GM21367 (cell line): ENCODE measurements around the gene AKAP13.

Experiments used
- ATAC-seq: cut with Tn5 transposase; IDR thresholded peaks from one replicate; pipeline ENCODE4 v1.9.1; 2021; ENCODE audit not compliant: unreplicated experiment

AKAP13 gene

GRCh38 chr15:85406916-85407315 lies 26.5 kb downstream of the AKAP13 start:
- no peak for ATAC-seq

- peak; percentile 18 for ATAC-seq
Observed at GRCh38 chr15:85407421-85408269, 27.2 kb downstream of the AKAP13 start.

DNA sequence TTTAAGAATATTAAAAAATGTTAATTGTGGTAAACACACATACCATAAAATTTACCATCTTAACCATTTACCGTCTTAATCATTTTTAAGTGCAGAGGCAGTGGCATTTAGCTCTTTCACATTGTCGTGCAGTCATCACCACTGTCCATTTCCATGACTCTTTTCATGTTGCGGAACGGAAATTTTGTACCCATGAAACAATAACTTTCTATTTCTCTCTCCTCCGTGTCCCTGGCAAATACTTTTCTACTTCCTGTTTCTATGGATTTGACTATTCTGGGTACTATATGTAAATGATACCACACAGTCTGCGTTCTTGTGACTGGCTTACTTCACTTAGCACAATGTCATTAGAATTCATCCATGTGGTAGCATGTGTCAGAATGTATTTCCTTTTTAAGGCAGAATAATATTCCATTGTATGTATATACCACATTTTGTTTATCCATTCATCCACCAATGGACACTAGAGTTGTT lies 27.9 kb downstream of the AKAP13 start:
- ATAC-seq, result peak; percentile 43

GRCh38 chr15:85412066-85412465 lies 31.7 kb downstream of the AKAP13 start:
- no peak for ATAC-seq

DNA sequence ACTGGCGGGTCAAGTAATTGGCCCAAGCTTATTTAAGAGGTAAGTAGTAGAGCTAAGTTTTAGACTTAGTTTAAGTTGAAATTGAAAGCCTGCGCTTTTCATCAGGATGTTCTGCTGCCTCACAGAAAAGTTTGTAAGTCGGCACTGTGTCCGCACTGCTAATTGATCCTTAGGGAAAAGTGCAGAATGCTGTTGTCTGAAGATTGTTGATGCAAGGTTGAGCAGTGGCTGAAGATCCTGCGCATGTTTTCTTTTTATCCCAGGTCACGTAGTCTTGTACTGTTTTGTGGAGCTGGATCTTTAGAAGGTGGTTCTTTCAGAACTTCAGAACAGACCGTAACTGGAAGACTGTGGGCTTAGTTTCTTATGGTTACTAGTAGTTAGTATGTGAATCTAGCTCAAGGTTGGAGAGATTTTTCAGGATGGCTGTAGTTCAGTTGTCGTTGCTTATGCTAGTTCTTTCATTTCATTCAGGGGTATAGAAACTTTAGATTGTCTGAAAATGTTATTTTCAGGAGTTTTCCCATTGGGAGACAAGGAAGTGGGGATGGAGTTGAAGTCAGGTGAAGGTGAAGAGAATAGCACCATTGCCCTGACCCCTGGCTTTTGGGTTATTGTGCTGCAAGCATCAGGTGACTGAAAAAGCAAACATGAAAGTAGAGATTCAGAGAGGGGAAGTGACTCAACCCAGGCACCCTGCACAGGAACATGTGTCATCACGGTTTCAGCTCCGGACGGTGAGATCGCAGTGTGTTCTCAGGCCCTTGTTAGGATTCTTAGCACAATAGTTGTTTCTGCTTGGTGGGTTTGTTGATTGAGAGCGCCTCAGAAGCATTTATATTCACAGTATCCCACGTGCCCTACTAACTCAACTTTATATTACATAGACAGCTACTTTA lies 32.8 kb downstream of the AKAP13 start:
- peak; percentile 94 for ATAC-seq

DNA sequence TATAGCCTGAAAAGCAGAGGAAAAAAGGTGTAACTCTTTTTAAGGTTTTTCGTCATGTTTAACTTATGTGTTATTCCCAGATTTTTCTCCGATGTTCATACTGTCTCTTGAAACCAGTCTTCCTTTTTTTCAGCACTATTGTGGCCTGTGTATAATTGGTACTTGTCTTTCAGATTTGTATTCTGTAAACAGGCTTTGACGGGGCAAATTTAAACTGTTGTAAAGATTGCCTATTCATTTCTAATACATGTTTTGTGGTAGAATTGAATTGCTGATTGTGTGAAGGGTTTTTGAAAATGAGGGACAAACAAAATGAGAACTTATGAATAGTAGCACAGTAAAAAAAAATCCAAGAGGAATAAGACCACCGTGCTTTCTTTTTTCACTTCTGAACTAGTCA lies 33.6 kb downstream of the AKAP13 start:
- ATAC-seq, result no peak

GRCh38 chr15:85414495-85414894 lies 34.1 kb downstream of the AKAP13 start:
- ATAC-seq, result no peak

DNA sequence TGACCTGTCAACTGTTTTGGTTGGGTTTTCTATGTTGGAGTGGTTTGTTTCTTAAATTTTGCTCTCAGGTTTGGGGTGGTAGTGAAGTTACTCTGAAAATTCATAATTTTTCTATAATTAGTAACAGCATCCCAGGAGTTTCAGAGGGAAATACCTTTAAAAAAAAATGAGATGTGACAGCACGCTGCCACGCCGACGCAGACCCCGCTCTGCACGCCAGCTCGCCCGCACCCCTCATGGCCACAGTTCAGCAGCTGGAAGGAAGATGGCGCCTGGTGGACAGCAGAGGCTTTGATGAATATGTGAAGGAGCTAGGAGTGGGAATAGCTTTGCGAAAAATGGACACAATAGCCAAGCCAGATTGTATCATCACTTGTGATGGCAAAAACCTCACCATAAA lies 34.6 kb downstream of the AKAP13 start:
- ATAC-seq, result no peak

GRCh38 chr15:85415783-85416182 lies 35.4 kb downstream of the AKAP13 start:
- no peak for ATAC-seq

- no peak for ATAC-seq
Observed at GRCh38 chr15:85417276-85417675, 36.9 kb downstream of the AKAP13 start.

DNA sequence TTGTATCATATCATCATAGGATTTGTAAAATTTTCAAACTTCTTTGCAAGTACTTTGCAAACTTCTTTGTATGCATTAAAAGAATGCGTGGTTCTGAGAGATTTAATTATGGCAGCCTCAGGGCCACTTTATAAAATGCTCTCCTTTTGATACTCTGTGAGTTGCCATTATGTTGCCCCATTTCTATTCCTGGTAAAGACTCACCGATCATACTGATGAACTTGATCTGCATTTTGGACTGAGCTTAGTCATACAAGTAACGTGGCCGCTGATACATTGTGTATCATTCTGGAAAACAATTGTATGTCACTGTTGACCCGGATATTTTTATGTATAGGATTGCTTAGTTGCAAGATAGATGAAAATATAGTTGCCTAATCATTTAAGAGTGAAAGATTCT lies 38.8 kb downstream of the AKAP13 start:
- ATAC-seq, result no peak

DNA sequence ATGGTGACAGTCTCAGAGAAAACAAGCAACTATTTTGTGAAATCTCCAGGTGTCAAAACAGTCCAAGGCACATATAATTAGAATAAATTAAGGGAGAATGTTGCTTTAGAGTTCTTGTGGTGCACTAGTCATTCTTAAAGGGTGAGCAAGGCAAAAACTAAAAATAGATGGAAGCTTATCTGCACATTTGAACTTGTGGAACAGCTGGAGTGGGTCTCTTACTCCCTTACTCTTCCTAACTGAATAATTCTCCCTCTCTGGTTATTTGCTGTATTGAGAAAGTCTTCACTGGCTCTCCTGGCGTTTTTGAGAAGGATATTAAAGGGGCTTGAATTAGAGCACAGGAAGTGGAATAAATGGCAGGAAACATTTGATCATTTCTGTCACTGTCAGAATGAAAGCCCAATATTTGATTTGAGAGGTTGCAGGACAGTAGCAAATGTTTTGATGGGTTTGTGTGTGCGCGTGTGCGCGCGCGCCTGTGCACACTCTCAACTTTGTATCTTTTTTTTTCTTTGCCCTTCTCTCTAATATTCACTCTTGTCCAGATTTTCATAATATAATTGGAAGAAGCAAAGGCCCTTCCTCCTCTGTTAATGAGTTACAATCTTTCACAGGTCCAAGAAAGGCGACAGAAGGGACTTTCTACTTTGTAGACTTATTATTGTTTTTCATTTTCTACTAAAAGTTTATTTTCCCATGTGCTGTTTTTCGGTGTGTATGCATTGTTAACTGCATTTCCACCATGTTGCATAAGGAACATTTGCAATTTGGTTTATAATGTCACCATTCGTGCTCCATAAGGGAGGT lies 40.9 kb downstream of the AKAP13 start:
- ATAC-seq, result no peak

DNA sequence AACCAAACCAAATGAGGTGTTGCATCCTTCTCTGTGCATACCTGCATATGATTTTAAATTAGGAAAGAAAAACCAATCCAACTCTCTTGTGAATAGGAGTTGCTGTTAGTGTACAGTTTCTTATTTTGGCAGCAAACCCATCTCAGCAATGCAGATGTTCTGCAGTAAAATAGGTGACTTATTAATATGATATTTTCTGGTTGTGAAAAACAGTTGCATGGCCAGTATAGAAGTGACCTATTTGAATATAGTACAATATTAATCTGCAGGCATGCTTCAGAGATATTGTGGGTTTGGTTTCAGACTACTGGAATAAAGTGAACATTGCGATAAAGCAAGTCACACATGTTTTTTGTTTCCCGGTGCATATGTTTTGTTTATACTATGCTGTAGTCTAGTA lies 42.2 kb downstream of the AKAP13 start:
- ATAC-seq, result no peak

DNA sequence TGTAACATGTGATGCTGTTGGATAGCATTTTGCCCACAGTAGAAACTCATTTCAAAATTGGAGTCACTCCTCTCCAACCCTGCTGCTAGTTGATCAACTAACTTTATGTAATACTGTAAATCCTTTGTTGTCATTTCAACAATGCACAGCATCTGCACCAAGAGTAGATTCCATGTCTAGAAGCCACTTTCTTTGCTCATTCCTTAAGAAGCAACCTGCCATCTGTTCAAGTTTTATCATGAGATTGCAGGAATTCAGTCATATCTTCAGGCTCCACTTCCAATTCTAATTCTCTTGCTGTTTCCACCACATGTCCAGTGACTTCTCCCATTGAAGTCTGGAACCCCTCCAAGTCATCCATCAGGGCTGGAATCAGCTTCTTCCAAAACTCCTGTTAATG lies 42.9 kb downstream of the AKAP13 start:
- no peak for ATAC-seq

DNA sequence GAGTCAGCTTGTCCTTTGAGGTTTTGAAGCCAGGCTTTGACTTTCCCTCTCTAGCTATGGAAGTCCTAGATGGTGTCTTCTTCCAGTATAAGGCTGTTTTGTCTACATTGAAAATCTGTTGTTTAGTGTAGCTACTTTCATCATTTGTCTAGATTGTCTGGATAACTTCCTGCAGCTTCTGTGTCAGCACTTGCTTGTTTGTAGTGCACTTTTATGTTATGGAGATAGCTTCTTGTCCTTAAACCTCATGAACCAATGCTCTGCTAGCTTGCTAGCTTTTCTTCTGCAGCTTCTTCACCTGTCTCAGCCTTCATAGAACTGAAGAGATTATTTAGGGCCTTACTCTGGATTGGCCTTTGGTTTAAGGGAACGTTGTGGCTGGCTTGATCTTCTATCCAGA lies 43.8 kb downstream of the AKAP13 start:
- ATAC-seq, result no peak

DNA sequence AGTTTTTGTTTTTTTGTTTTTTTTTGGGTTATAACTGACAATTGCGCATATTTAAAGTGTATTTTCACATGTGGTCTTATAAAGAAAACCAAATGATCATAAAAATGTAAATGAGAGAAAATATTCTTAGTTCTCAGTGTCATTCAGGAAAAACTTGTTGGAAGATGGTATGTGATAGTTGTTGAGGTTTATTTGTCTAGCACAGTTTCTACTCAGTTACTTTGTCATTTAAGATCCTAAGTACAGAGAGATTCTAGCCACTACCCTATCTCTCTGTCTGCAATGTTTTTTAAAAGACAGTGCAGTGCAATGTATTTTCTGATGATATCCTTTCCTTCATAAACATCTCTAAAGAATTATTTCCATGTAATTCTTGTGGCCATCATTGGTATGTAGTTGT lies 46.1 kb downstream of the AKAP13 start:
- ATAC-seq, result no peak

- ATAC-seq, result no peak
Observed at GRCh38 chr15:85427286-85428028, 47.1 kb downstream of the AKAP13 start.

DNA sequence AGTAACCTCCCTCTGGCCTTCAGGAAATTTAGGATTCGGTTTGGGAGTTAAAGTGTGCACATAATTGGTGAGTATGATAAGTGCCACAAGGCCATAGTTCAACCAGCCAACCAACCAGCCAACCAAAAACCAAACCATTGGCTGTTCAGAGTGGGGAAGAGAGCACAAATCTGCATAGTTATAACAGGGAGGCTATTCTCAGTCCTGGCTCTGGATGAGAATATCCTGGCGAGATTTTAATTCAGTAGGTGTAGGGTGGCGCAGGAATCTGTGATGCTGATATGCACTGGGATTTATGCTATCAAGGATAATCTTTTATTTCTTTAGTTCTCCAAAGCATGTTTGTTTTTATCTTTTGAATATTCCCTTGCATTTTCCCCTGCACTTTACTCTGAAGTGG lies 49.1 kb downstream of the AKAP13 start:
- ATAC-seq, result no peak

GRCh38 chr15:85430406-85431204 lies 50.2 kb downstream of the AKAP13 start:
- ATAC-seq, result peak; percentile 97

GRCh38 chr15:85439996-85440395 lies 59.6 kb downstream of the AKAP13 start:
- no peak for ATAC-seq
